ENCODE results near the gene PAIP2B. TPM values are rescaled to one million over a fixed set of nuclear protein-coding genes. Genes with fewer than 3 reads are reported as not detected.
A peak's percentile ranks its signal among the peaks of the same experiment; 100 is the strongest.
"Not testable (repeated sequence)": the region's sequence is repeated elsewhere in the genome, so short reads cannot be mapped to it uniquely, and the experiment has no call there.

PAIP2B gene, protein sequence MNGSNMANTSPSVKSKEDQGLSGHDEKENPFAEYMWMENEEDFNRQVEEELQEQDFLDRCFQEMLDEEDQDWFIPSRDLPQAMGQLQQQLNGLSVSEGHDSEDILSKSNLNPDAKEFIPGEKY
- total RNA-seq = 26.8 TPM

DNA sequence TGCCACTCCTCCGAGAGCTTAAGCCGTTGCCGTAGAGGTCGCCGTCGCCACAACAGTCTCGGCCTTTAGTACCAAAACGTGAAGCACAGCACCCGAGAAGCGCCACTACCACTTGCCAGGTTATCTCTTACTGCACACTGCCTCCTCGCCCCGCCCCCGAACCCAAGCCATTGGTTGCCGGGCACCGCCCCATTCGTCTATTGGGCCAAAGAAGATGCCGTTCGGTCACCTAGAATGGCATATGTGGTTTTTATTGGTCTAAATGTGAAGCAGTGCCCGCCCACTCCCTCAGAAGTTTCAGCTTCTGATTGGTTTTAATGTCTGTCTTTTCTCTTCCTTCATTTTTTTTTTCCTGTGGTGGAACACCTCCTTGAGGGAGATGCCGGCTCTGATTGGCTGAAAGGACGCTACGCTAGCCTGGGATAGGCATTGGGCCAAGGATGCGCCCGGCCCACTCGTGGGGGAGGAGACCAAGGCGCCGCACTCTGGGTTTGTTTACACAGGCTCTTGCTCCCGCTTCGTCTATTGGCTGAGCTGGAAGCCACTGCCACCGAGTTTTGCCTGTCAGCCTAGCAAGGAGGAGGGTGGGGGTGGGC is at the start of gene PAIP2B:
Gene PAIP2B (minus strand): TSS at position 139 of the 596 bp plus-strand sequence. CDS start 24,514 bp downstream, outside the sequence.
- peak; percentile 99 for DNase-seq (ENCODE audit: low spot score)
- ATAC-seq = peak; percentile 90

DNA sequence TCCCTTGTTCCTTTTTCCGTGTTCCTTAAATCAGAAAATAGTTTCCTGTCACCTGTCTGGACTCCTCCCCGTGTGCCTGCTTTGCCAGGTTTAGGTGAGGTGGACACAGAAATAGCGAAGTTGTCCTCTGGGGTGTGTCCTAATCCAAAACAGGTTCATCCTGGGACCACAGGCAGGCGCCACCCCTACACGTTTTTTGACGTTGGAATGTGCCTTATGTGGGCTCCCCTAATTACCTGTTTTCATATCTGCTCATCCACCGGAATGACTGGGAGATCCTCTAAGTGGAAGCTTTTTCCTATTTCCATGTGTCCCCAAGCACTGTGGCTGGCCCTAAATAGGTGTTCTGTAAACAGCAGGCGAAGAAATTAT is 49.0 kb upstream of the PAIP2B start:
- DNase-seq (ENCODE audit: low spot score) = no peak
- ATAC-seq = no peak

DNA sequence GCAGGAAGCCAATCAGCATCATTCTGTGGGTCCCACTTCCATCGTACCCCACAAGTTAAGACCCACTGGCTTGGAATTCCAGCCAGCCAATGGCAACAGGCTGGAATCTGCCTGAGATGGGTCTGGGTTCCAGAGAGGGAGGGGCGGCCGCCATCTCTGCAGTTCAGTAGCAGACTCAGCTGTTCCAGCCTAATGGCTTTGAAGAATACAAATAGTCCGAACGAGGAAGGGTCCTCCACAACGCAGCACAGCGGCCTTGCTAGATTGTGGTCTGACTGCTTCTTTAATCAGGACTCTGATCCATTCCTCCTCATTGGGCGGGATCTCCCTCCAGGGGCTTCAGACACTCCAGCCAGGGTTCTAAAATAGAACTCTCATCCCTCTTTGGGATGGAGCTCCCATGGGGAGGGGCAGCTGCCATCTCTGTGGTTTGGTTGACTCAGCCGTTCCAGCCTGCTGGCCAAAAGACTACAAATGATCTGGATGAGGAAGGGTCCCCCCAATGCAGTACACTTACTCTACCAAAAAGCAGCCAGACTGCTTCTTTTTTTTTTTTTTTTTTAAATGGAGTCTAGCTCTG is 42.7 kb upstream of the PAIP2B start:
- DNase-seq (ENCODE audit: low spot score) (no peak), ATAC-seq (no peak)

DNA sequence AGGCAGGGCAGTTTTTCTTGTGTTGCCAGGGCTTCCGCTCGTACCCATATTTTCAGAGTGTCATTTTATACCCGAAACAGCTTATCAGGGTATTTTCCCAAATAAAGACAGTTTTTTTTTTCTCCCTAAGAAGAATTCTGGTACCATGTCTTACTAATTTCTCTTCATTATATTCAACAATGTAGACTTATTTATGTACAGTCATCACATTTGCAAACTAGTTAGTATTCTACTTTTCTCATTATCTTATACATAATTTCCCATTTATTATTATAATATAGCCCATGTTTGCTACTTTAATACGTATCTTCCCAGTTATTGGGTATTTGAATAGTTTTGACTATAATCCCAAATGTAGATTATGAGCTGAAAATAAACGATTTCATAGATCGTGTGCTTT is 36.5 kb upstream of the PAIP2B start:
- DNase-seq (ENCODE audit: low spot score) = no peak

DNA sequence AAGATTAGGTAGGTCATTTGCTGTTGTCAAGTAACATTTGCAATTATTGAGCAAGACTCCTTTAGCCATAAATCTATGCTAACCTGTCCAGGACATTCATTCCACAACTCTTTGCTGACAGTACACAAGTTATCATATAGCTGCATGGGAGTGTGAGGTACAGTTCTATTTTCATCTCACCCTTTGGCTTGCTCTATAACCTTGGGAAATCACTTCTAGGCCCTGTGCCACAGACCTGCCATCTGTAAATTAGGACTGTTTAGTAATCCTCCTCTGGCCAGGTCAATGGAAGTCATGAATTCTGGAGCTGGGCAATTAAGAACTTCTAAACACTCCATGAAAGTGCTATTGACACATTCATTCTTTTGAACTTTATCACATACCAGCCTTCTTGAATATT is 34.6 kb upstream of the PAIP2B start:
- ATAC-seq = no peak
- no peak for DNase-seq (ENCODE audit: low spot score)

More for the DNA sequence above, 36.5 kb upstream of the PAIP2B start:
- no peak for ATAC-seq

DNA sequence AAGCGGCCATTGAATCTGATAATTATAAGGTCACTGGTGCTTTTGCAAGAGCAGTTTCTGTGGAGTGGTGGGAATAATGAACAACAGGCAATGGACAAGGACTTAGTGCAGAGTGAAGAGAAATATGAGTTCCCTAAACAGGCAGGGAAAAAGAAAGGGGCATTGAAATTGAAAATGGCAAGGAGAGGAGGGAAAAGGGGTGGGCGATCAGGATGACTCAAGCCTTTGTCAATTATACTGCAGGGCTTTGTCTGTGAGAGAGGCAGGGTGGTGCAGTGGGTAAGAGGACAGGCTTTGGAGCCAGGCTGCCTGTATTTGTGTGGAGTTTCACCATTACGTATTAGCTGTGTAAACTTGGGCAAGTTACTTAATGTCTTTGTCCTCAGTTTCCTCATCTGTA is 29.5 kb upstream of the PAIP2B start:
- DNase-seq (ENCODE audit: low spot score) (no peak), ATAC-seq (no peak)

DNA sequence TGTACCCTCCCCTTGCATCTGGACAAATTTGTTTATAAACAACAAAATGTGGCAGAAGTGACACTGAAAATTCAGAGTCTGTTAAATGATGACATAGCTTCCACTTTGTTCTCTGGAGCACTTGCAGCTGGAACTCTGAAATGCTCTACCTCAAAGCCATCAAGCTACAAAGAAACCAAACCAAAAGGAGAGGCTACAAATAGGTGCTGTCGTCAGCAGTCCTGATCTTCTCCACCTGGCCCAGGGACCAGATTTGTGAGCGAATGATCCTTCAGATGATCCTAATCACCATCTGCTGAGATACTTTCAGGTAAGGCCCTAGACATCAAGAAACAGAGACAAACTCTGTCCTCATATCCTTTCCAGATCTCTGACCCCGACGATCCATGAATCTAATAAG is 27.9 kb upstream of the PAIP2B start:
- ATAC-seq = no peak

DNA sequence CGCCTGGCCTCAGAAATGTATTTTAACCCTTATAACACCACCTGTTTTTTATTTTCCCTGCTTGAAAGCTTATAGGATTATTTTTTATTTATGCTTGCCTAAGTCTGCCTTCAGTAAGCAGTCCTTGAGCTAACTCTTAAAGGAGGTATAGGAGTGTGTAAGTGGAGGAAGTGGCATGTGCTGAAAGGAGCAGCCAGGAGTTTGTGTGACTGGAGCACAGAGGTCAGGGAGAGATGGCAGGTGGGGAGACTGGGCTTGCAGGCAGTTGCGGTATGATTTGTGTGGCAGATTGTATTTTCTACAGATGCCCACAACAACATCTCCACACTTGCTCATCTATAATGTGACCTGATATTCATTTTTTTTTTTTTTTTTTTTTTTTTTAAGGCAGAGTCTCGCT is 27.2 kb upstream of the PAIP2B start:
- ATAC-seq (no peak), DNase-seq (ENCODE audit: low spot score) (no peak)

More for the DNA sequence above, 27.9 kb upstream of the PAIP2B start:
- DNase-seq (ENCODE audit: low spot score) = no peak

DNA sequence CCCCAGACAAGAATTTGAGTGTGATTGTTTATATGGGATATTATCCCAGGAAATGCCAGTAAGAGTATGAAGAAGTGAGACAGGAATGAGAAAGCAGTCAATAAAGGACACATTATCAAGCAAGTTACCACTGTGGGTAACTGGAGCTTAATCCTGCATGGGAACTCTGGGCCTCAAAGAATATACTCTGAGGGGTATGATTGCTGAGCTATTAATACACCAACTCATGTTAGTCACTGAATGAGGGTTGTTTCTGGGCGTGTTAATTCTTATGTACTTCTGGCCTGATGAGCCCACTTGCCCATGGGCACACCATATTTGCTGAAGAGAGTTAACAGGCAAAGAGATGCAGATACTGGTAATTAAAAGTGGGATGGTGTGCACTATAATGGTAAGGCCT is 26.6 kb upstream of the PAIP2B start:
- DNase-seq (ENCODE audit: low spot score) (no peak), ATAC-seq (no peak)

DNA sequence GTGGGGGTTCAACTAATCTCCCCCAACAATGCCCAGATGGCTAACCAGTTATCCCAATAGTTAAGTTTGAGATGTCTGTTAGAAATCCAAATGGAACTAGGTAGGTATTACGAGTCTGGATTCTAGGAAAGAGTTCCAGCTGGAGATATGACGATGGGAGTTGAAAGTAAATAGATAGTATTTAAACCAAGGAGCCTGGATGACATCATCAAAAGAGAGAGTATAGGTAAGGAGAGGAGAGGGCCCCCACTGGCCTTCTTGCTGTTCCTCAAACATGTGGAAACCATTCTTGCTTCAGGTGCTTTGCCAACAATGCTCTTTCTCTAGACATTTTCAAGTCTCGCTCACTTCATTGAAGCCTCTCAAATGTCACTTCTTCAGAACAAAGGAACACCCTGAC is 26.0 kb upstream of the PAIP2B start:
- no peak for ATAC-seq
- DNase-seq (ENCODE audit: low spot score) = no peak

DNA sequence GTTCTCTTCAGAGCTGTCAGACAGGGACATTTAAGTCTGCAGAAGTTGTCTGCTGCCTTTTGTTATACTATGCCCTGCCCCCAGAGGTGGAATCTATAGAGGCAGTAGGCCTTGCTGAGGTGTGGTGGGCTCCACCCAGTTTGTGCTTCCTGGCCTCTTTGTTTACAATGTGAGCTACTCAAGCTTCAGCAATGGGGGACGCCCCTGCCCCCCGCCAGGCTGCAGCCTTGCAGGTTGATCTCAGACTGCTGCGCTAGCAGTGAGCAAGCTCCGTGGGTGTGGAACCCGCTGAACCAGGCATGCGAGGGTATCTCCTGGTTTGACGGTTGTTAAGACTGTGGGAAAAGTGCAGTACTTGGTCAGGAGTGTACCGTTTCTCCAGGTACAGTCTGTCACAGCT is 24.0 kb upstream of the PAIP2B start:
- no peak for ATAC-seq
- DNase-seq (ENCODE audit: low spot score) = no peak

DNA sequence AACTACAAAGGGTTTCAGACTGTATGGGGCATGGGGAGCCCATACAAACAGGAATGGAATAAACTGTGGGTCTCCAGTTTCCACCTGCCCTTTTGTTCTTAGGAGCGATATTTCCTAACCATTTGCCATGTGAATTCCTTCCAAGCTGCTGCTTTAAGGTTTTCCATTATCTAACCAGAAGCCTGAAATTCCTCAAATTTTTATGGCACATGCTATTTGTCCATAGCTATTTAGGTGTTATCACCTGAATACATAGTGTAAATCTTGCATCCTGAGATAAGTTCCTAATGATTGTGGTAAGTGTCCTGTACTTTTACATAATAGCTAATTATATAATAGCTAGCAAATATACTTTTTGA is 17.4 kb upstream of the PAIP2B start:
- ATAC-seq (no peak), DNase-seq (ENCODE audit: low spot score) (no peak)

DNA sequence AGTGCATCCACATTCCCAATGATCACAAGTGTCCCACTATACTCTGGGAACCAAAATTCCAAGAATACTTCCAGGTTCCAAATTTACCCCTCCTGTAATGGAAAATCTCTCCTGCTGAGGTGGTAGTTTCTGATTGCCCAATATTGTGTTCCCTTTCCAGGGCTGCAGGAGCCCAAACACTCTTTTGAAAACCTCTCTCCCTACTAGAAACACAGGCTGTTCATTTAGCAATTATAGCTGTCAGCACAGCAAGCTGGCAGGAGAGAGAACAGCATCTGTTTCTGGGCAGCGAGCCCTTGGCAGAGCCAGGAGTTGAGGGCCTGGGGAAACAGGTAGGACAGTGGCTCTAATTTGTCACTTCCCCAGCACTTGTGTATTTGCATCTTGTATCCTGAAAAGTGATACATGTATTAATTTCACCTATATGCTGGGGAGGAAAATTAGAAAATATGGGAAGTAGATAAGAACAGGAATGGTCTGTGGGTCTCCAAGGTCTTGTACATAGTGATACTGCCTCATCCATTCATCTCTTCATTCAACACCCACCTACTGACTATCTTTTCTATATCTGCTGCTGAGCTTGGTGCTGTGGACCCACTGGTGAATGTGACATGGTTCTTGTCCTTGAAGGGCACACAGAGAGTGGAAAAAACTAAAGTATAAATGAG is 16.9 kb upstream of the PAIP2B start:
- ATAC-seq (peak; percentile 97), DNase-seq (ENCODE audit: low spot score) (peak; percentile 55)

DNA sequence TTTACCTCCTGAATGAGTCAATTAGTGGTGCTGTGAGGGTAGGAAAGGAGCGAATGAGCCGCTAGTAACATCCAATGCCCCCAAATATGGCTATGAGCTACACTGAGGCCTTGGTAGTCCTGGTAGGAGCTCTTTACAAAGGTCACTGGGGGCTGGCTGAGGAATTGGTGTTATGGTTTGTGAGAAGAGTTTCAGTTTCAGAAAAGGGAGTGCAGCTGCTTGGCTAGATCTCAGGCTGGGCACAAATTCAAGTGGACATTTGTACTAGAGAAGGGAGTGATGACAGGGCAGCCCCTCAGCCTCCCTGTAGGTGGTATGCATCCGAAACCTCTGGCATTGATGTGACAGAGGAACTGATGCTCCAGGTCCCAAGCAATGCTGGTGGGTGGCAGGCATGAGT is 13.9 kb upstream of the PAIP2B start:
- DNase-seq (ENCODE audit: low spot score) (no peak), ATAC-seq (no peak)

DNA sequence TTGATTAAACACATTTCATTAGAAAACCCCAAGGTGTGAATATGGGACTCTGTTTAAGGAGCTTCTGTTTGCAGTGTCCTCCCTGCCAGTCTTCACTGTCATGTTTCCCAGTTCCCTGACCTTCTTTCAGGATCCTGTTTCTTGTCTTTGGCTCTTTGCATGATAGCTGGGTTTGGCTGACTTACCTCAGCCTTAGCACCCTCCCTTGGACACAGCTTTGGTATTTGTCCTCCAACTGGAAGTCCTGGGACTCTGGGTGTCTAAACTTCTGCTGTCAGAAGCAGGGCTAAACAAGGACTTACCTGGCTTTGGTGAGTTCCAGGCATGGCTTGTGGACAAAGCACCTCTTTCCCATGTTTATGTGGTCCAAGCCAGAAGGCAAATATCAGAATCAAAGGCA is 11.2 kb upstream of the PAIP2B start:
- ATAC-seq (no peak), DNase-seq (ENCODE audit: low spot score) (no peak)

DNA sequence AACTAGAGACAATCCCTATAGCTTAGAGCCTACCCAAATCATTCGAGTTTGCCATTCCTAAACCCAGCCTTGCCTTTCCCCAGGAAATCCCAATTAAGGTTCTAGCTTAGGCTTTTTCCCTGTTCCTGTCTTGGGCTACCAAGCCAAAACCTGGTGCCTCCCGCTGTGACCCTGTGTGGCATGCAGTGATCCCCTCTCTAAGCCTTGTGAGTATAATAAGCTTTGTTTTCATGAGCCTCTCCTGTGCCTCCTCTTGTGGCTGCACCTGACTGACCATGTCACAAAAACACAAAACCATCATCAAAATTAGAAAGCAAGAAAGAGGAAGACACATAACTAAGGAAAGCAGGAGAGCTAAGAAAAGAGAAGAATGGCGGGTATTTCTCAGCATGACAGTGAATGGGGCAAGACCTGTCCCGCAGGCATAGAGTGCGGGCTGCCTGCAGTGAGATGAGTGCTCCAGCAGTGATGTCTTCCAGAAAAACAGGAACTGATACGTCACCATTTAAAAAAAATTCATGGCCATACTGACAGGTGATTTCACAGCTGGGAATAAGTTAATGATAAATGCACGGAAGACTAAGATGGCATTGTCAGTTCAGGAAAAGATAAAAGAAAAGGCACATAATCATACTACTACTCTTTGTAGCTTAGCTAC is 9.2 kb upstream of the PAIP2B start:
- no peak for ATAC-seq
- DNase-seq (ENCODE audit: low spot score) = no peak

DNA sequence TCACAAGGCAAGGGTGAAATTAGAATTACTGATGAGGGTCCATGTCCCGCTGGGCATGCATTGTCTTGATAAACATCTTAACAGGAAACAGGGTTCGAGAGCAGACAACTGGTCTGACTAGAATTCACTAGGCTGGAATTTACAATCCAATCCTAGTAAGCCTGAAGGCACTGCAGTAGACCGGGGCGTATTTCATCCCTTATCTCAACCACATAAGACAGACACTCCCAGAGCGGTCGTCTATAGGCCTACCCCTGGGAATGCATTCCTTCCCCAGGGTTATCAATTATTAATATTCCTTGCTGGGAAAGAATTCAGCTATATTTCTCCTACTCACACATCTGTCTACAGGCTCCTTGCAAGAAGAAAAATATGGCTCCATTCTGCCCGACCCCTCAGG is 6.2 kb upstream of the PAIP2B start:
- ATAC-seq; DNase-seq (ENCODE audit: low spot score): not testable (repeated sequence)

DNA sequence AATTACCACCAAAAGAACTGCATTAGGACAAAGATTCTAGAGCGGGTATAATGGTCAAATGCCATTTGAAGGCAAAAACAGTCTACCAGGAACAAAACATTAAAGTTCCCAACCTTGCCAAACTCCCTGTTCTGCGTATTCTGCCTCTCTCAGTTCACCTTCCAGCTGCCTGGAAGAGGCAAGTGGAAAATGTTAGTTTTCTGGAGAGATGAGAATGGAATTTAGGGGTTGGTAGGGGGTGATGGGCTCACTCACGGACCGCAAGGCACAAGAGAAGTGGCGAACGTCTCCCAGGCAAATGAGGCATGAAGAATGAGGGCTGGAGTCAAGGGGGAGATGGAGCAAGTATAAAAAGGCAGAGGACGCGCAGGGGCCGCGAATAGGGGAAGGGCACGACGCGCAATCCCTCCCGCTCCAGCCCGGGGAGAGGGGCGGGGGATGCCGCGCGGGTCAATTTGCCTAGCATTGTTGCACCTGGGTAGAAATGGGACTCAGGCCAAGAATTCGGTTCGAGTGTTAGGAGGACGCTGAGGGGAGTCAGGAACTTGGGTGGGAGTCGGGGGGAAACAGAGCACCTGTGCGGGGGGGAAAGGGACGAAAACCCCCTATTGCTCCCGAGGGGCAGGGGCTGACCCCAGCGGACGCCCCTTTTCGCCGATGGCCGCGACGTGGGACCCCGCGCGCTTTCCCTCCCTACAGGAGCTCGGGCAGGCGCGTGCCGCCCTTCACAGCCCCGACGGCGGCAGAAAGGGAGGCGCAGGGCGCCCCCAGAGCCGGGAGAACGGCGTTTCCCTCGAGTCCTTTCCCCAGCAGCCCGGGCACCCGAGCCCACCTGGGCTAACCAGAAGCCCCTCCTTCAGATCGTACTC is 573 bp downstream of the PAIP2B start:
- peak; percentile 34 for ATAC-seq
- DNase-seq (ENCODE audit: low spot score) = peak; percentile 61

DNA sequence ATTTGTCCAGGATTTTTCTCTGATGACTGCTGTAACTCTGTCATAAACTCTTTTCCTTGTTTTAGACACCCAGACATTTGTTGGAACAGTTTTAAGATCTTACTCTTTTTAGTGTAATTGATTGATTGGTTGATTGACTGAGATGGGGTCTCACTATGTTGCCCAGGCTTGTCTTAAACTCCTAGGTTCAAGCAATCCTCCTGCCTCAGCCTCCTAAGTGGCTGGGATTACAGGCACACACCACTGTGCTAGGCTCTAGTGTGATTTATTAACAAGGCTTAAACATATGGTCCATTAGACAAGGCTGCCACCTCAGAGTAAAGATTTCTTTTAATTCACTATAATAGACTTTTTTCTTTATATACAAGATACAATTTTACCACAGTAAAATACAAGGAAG is 2.0 kb downstream of the PAIP2B start:
- ATAC-seq = no peak

DNA sequence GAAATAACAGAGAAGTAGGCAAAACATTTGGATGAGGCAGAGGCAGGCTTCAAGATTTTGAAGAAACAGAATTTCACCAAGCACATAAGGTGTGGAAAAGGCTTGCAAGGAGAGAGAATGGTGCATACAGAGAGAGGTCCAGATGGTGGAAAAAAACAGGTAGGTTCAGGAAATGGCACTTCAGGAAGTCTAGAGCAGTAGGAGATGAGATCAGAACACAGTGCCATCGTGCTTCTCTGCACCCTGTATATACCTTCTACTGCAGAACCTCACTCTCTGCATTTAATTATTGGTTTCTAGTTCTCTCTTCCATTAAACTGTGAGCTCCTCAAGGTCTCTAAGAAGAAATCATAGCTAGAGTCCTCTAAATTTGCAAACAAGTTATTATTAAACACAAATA is 2.4 kb downstream of the PAIP2B start:
- no peak for DNase-seq (ENCODE audit: low spot score)
- no peak for ATAC-seq

More for the DNA sequence above, 2.0 kb downstream of the PAIP2B start:
- no peak for DNase-seq (ENCODE audit: low spot score)
